H1 (cell line): ENCODE results near the gene HECTD4. TPM values are rescaled to one million over a fixed set of nuclear protein-coding genes. Genes with fewer than 3 reads are reported as not detected.

Experiments used
- CTCF ChIA-PET: fragments of 300-600 bp; sonication (Branson Sonifier 250); formaldehyde crosslinking; loops from one replicate; lab custom pipeline; 2021; ENCODE audit not compliant: partially characterized antibody; lab: Charles Lee
- POLR2A ChIA-PET: fragments of 300-600 bp; sonication (Branson Sonifier 250); formaldehyde crosslinking; loops from one replicate; lab custom pipeline; 2021; ENCODE audit warnings: inconsistent platforms; ENCODE audit not compliant: partially characterized antibody; lab: Charles Lee
- DNase-seq, 2 experiments: peaks; one replicate each; pipeline versions ENCODE4 v3.0.0 to v3.0.0-alpha.2; 2010 to 2022; ENCODE audit warnings: low spot score in 2 of 2, low read depth in 1 of 2, mixed read lengths in 1 of 2
- FAIRE-seq: peaks from 2 replicates; lab custom pipeline; 2011; peaks lifted over from hg19 to GRCh38; lab: Jason Lieb, UNC
- H2AFZ ChIP-seq: 2 replicates; pipeline ENCODE4 v1.8.1; 2012; ENCODE audit warnings: low read length, inconsistent platforms
- H2AK5ac ChIP-seq: 2 replicates; pipeline ENCODE4 v1.6.1; 2013; ENCODE audit warnings: low read depth, low read length
- H2BK120ac ChIP-seq: replicated peaks from 2 replicates; pipeline ENCODE3; 2013; ENCODE audit warnings: low read depth, low read length, inconsistent platforms
- H2BK12ac ChIP-seq: 2 replicates; pipeline ENCODE4 v1.6.1; 2013; ENCODE audit warnings: low read depth, low read length
- H2BK15ac ChIP-seq: 2 replicates; pipeline ENCODE4 v1.6.1; 2013; ENCODE audit warnings: low read length
- H2BK20ac ChIP-seq: 2 replicates; pipeline ENCODE4 v1.6.1; 2013; ENCODE audit warnings: low read length
- H2BK5ac ChIP-seq: 2 replicates; pipeline ENCODE4 v1.6.1; 2013; ENCODE audit warnings: low read depth, low read length
- H3K14ac ChIP-seq: 2 replicates; pipeline ENCODE4 v1.6.1; 2013; ENCODE audit warnings: inconsistent platforms; ENCODE audit not compliant: insufficient read length
- H3K18ac ChIP-seq: 2 replicates; pipeline ENCODE4 v1.6.1; 2013; ENCODE audit warnings: low read length; ENCODE audit errors: extremely low read depth
- H3K23ac ChIP-seq: 2 replicates; pipeline ENCODE4 v1.6.1; 2013; ENCODE audit warnings: inconsistent platforms; ENCODE audit not compliant: insufficient read length
- H3K23me2 ChIP-seq: 2 replicates; pipeline ENCODE4 v1.6.1; 2013; ENCODE audit warnings: low read depth, low read length
- H3K27ac ChIP-seq: 2 replicates; pipeline ENCODE4 v1.6.1; 2011; ENCODE audit warnings: low read depth, low read length, inconsistent platforms
- H3K27me3 ChIP-seq, 4 experiments: replicated peaks in 1 of 4; 1 replicate in 1 of 4; 2 replicates in 3 of 4; pipeline versions ENCODE4 v1.6.1 to v1.8.1; 2011 to 2013; ENCODE audit warnings: low read length in 3 of 4, mild to moderate bottlenecking in 3 of 4, inconsistent platforms in 2 of 4, mixed read lengths in 2 of 4, moderate library complexity in 1 of 4; ENCODE audit not compliant: control insufficient read depth in 3 of 4, insufficient read depth in 3 of 4; ENCODE audit errors: extremely low read depth in 1 of 4
- H3K36me3 ChIP-seq, 4 experiments: 2 replicates each; pipeline versions ENCODE4 v1.6.1 to v1.8.1; 2011 to 2013; ENCODE audit warnings: mild to moderate bottlenecking in 4 of 4, low read length in 3 of 4, moderate library complexity in 2 of 4, control low read depth in 1 of 4, inconsistent platforms in 1 of 4; ENCODE audit not compliant: insufficient read depth in 4 of 4, control insufficient read depth in 2 of 4
- H3K4ac ChIP-seq: replicated peaks from 2 replicates; pipeline ENCODE3; 2013; ENCODE audit warnings: low read length, low read depth, mixed read lengths, inconsistent platforms; ENCODE audit not compliant: insufficient read length
- H3K4me1 ChIP-seq, 4 experiments: replicated peaks in 1 of 4; 1 replicate in 1 of 4; 2 replicates in 3 of 4; pipeline versions ENCODE4 v1.6.1 to v1.8.1; 2011 to 2013; ENCODE audit warnings: low read length in 3 of 4, inconsistent platforms in 2 of 4, mixed read lengths in 1 of 4; ENCODE audit not compliant: insufficient read depth in 4 of 4, control insufficient read depth in 3 of 4
- H3K4me2 ChIP-seq, 2 experiments: 2 replicates each; pipeline versions ENCODE4 v1.6.1 to v1.8.1; 2011 to 2013; ENCODE audit warnings: low read depth in 2 of 2, low read length in 2 of 2, control low read depth in 1 of 2, inconsistent platforms in 1 of 2, mild to moderate bottlenecking in 1 of 2; ENCODE audit not compliant: insufficient read depth in 1 of 2
- H3K4me3 ChIP-seq, 4 experiments: fragments of 200-600, 300-600 bp in 1 of 4; sonication (generic), shearing (Covaris generic), sonication (Bioruptor Twin) in 1 of 4; 2 replicates each; pipeline versions ENCODE4 v1.5.1 to v1.8.1; 2011 to 2016; ENCODE audit warnings: low read length in 4 of 4, low read depth in 3 of 4, control low read depth in 2 of 4, inconsistent platforms in 2 of 4, mild to moderate bottlenecking in 2 of 4, mixed read lengths in 1 of 4, moderate library complexity in 1 of 4; ENCODE audit not compliant: insufficient read depth in 2 of 4; ENCODE audit errors: extremely low read depth in 1 of 4
- H3K56ac ChIP-seq: replicated peaks from 2 replicates; pipeline ENCODE3; 2013; ENCODE audit warnings: low read depth, mild to moderate bottlenecking, mixed read lengths, low read length, inconsistent platforms; ENCODE audit not compliant: insufficient read length
- H3K79me1 ChIP-seq: 2 replicates; pipeline ENCODE4 v1.6.1; 2013; ENCODE audit warnings: low read depth, low read length, control low read depth
- H3K79me2 ChIP-seq, 2 experiments: 2 replicates each; pipeline versions ENCODE4 v1.6.1 to v1.8.1; 2012 to 2013; ENCODE audit warnings: low read length in 2 of 2, mild to moderate bottlenecking in 2 of 2, inconsistent platforms in 1 of 2; ENCODE audit not compliant: insufficient read depth in 2 of 2, control insufficient read depth in 1 of 2
- H3K9ac ChIP-seq, 4 experiments: replicated peaks in 1 of 4; 1 replicate in 1 of 4; 2 replicates in 3 of 4; pipeline versions ENCODE4 v1.6.1 to v1.8.1; 2011 to 2013; ENCODE audit warnings: low read depth in 3 of 4, low read length in 3 of 4, control low read depth in 2 of 4, mild to moderate bottlenecking in 2 of 4, moderate library complexity in 2 of 4, inconsistent platforms in 1 of 4; ENCODE audit errors: extremely low read depth in 1 of 4
- H3K9me3 ChIP-seq, 2 experiments: 2 replicates each; pipeline versions ENCODE4 v1.6.1 to v1.8.1; 2012 to 2013; ENCODE audit warnings: mild to moderate bottlenecking in 2 of 2, moderate library complexity in 2 of 2, control low read depth in 1 of 2, inconsistent platforms in 1 of 2, low read depth in 1 of 2, low read length in 1 of 2, mixed read lengths in 1 of 2; ENCODE audit not compliant: insufficient read depth in 2 of 2
- H4K20me1 ChIP-seq, 2 experiments: replicated peaks in 1 of 2; 2 replicates each; pipeline versions ENCODE3 to v1.8.1; 2011 to 2013; ENCODE audit warnings: inconsistent platforms in 2 of 2, low read length in 2 of 2, mild to moderate bottlenecking in 1 of 2; ENCODE audit not compliant: insufficient read depth in 2 of 2, control insufficient read depth in 1 of 2
- H4K5ac ChIP-seq: 2 replicates; pipeline ENCODE4 v1.6.1; 2013; ENCODE audit warnings: low read length, low read depth, mixed read lengths, inconsistent platforms; ENCODE audit not compliant: insufficient read length
- H4K8ac ChIP-seq: 2 replicates; pipeline ENCODE4 v1.8.0; 2013; ENCODE audit warnings: mild to moderate bottlenecking, moderate library complexity, low read length, inconsistent platforms; ENCODE audit not compliant: insufficient read depth; ENCODE audit errors: extremely low read depth
- H4K91ac ChIP-seq: replicated peaks from 2 replicates; pipeline ENCODE3; 2013; ENCODE audit warnings: low read length, mixed read lengths, inconsistent platforms; ENCODE audit not compliant: insufficient read length
- CREB1 ChIP-seq: IDR thresholded peaks from 2 replicates; pipeline ENCODE4 v1.6.1; 2012; ENCODE audit warnings: inconsistent platforms
- TAF1 ChIP-seq: IDR thresholded peaks from 2 replicates; pipeline ENCODE4 v1.6.1; 2011; ENCODE audit warnings: mild to moderate bottlenecking, low read depth, low read length
- TBP ChIP-seq: IDR thresholded peaks from 2 replicates; pipeline ENCODE4 v1.6.1; 2011; ENCODE audit warnings: low read depth, low read length, improper control_type of control experiment
- WGBS, 2 experiments: shearing (Covaris generic) in 1 of 2; methylation state at CpG; one replicate each; pipeline versions ENCODE4 v1.1.6 to v1.1.7; 2013 to 2015; ENCODE audit warnings: low lambda C conversion rate in 2 of 2, mixed read lengths in 2 of 2, inconsistent platforms in 1 of 2, low coverage in 1 of 2, missing lambda C conversion rate in 1 of 2; ENCODE audit not compliant: insufficient replicate concordance in 2 of 2, insufficient coverage in 1 of 2, insufficient read length in 1 of 2; ENCODE audit errors: extremely low coverage in 1 of 2, missing lambda C conversion rate in 1 of 2; 5-methylcytosine and 5-hydroxymethylcytosine counted together
- polyA plus RNA-seq, 7 experiments: library from polyadenylated mRNA; depleted of rRNA in 3 of 7; stranded (reverse) in 5 of 7; unstranded in 2 of 7; fragments of >200 nt in 5 of 7; fragments of 200-250 nt in 2 of 7; gene quantifications; 1 replicate in 5 of 7; 2 replicates in 1 of 7; 4 replicates in 1 of 7; pipeline versions ENCODE4 v1.2.1 to v1.2.3, GENCODE V29; 2011 to 2013; ENCODE audit warnings: missing spikeins in 2 of 7, mixed read lengths in 2 of 7
- total RNA-seq: library from RNA; stranded (reverse); fragmentation: NEBNext Ultra II Directional; extraction: Animal tissue kit (Norgen Biotek cat#: 25700); gene quantifications from 2 replicates; pipeline ENCODE4 v1.2.1, GENCODE V29; 2021

Gene HECTD4
- total and polyA plus RNA-seq, 2 of the 8 experiments (the other 6 are each of a cell fraction or from before 2014, with no cell fraction given) = 6.5 to 33.7 TPM

DNA sequence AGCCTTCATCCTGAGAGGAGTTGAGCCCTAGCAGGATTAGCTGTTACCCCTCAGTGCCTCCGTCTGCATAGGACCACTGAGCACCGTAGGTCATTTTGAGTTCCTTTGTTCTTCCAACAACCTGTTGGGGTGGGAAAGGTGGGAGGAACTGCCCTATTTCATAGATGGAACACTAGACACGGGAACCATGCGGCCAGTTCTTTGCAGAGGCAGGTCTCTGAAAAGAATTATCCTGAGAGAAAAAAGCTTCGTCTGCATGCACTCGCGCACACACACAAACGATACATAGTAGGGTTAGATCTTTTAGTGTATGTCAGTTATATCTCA lies 228.4 kb downstream of the HECTD4 start:
- DNase-seq = no peak
- no peak overlapping the region for H3K56ac ChIP-seq

More for the DNA sequence above, 228.4 kb downstream of the HECTD4 start:
- Histone ChIP-seq H3K9ac (no peak overlapping the region), H2BK20ac (no peak overlapping the region), H2AK5ac (no peak overlapping the region), H3K18ac (no peak overlapping the region), H3K79me2 (no peaks in the 10 kb centered on the region), H3K4me1 (no peaks in the 10 kb centered on the region)
- CTCF ChIA-PET = interaction anchor here (1.1 kb wide), 1 partner anchor 45 kb away, joined by 4 read pairs; no protein-coding TSS in a partner anchor
- TF ChIP-seq TBP = no peak
- no peak for TF ChIP-seq TAF1
- no peak for TF ChIP-seq CREB1
- TF ChIP-seq, all 59 proteins: peak for 0
- H2BK15ac ChIP-seq = no peak overlapping the region
- no peak overlapping the region for H2BK120ac ChIP-seq
- H3K36me3 ChIP-seq = peaks cover 6 to 41% (median 28%) of the 10 kb centered on the region in 4 experiments; a peak in 7 of 8 replicates
- WGBS, 2 experiments = 95% methylated on average over 8 of the region's 8 CpGs; no CpG with 5 or more reads in 1 of the 2 experiments
- H3K23me2 ChIP-seq = no peaks in the 10 kb centered on the region
- POLR2A ChIA-PET = interaction anchor here (0.8 to 1.5 kb wide), 3 partner anchors 9 to 38 kb away, joined by 3 to 4 read pairs (median 3); no protein-coding TSS in a partner anchor
- H4K91ac ChIP-seq = no peak overlapping the region
- FAIRE-seq = no peak
- H2BK12ac ChIP-seq = no peak overlapping the region
- peaks cover 4 to 5% of the 10 kb centered on the region in 2 experiments; a peak in 3 of 4 replicates for H3K9me3 ChIP-seq
- H3K4me2 ChIP-seq = no peak overlapping the region
- H3K27me3 ChIP-seq = no peaks in the 10 kb centered on the region
- H2BK5ac ChIP-seq = no peak overlapping the region
- H4K8ac ChIP-seq = no peak overlapping the region
- no peak overlapping the region for H3K23ac ChIP-seq
- no peak overlapping the region for H4K5ac ChIP-seq
- no peak overlapping the region for H3K4ac ChIP-seq
- no peak overlapping the region for H2AFZ ChIP-seq
- no peak overlapping the region for H3K14ac ChIP-seq
- no peaks in the 10 kb centered on the region for H4K20me1 ChIP-seq
- H3K4me3 ChIP-seq = no peak overlapping the region
- H3K79me1 ChIP-seq = no peaks in the 10 kb centered on the region
- no peak overlapping the region for H3K27ac ChIP-seq
